Measurements from ENCODE around the gene ARMCX4. TPM values are rescaled to one million over a fixed set of nuclear protein-coding genes. Genes with fewer than 3 reads are reported as not detected.

The ARMCX4 gene
- 5.4 and 6.8 TPM in 2 replicates for total RNA-seq

DNA sequence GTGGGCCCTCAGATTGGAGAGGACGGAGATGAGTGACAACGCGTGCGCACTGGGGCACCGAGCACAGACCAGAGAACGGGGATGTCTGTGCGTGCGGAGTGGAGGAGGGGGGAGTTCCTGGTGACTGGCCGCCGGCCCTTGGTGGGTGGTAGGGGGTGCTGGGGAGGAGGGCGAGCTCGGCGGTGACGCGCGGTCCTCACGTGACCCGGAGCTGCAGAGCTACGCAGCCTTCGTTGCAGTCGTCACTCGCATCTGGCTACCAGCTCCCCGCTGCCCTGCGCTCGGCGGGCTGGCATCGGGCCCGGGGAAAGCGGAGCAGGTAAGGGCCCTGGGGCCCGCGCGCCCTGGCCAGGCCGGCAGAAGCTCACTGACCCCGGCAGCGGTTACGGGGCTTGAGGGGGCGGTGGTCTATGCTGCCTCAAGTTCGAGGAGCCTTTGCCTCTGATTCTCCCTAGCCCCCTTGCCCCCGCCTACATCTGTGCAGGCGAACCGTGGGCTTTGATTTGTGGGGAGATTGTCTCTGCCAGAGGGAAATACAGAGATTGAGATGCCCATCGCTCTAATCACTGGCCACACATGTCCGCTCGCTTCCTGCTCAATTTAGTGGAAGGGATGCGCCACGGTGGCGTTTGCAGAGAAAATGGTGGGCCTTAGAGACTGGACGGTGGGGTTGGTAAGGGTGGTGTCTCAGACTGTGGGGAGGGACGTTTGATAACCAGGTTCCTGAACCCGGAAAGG, at the start of gene ARMCX4:
TSS of gene ARMCX4 (plus strand) at position 245 of the 738 bp plus-strand sequence. CDS start 3,134 bp downstream, outside the sequence.

Other genes with a start within 250 kb of the ARMCX4 start
- gene TAF7L, start 194.1 kb upstream of the ARMCX4 start, total RNA-seq: 0.38 and 1.1 TPM in 2 replicates
- gene TIMM8A, start 136.7 kb upstream of the ARMCX4 start, total RNA-seq: 2.5 and 9.0 TPM in 2 replicates
- gene BTK, start 99.3 kb upstream of the ARMCX4 start, total RNA-seq: not detected in 2 replicates
- 278 and 320 TPM in 2 replicates for gene RPL36A, start 94.4 kb upstream of the ARMCX4 start, total RNA-seq
- 27.3 and 38.0 TPM in 2 replicates for gene GLA, start 77.5 kb upstream of the ARMCX4 start, total RNA-seq
- 64.5 and 96.4 TPM in 2 replicates for gene HNRNPH2, start 77.2 kb upstream of the ARMCX4 start, total RNA-seq
- 45.4 and 63.1 TPM in 2 replicates for gene ARMCX1, start 65.1 kb downstream of the ARMCX4 start, total RNA-seq
- gene ARMCX6, start 132.5 kb downstream of the ARMCX4 start, total RNA-seq: 26.8 and 35.7 TPM in 2 replicates
- 89.3 and 113 TPM in 2 replicates for gene ARMCX3, start 137.7 kb downstream of the ARMCX4 start, total RNA-seq
- gene ARMCX2, start 174.4 kb downstream of the ARMCX4 start, total RNA-seq: 112 and 123 TPM in 2 replicates